ENCODE data around the gene NEAT1. TPM values are rescaled to one million over a fixed set of nuclear protein-coding genes. Genes with fewer than 3 reads are reported as not detected.

NEAT1 gene
- total and polyA plus RNA-seq, 2 experiments from 2014 or later, result 5.3 to 7.2 TPM

DNA sequence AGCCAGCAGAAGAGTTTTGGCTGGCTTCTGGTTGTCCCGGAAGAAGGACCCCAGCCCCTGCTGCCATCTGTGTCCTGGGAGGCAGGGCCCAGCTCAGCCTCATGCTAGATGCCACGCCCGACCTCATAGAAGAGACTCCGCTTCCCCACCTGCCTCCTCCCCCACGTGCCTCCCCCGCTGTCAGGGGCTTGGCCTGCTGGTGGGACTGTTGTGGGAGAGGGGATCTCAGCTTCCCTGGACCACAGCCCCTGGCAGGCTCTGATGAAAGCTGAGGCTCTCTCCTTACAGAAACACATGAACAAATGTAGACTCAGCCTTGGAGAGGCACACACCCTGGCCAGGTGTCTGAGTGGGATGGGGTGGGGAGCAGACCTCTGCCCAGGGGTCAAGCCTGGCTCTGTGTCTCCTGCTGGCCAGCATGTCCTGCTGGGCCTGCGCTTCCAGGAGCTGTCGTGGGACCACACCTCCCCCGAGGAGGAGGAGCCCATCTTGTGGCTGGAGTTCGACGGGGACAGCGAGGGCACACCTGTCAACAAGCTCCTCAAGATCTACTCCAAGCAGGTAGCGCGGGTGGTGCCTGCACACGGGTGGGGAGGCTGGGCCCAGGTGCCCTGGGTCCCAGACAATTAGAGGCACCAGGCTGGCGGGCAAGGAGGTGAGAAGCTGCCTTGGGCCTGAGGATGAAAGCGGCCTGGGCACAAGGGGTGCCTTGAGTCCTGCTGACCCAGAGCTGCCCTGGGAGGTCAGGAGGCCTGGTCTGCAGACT is 22.1 kb upstream of the NEAT1 start (continued):
- TF ChIP-seq CREB1 (CRISPR knock-in tag; IDR thresholded peaks at IDR 0.05; ENCODE audit: low read depth) (no peak), EZH2 (IDR thresholded peaks at IDR 0.05; ENCODE audit: low read depth, unreplicated experiment) (no peak), ETS1 (IDR thresholded peaks at IDR 0.05) (no peak), NANOG (IDR thresholded peaks at IDR 0.05; ENCODE audit: borderline replicate concordance) (no peak), EZH2phosphoT487 (IDR thresholded peaks at IDR 0.05; ENCODE audit: unreplicated experiment) (no peak)

- Histone ChIP-seq H4K20me1 (replicated peaks; ENCODE audit: insufficient read depth) (no peaks in the 10 kb centered on the region), H2AFZ (no peak overlapping the region), H3K27ac (ENCODE audit: low read depth) (no peak overlapping the region), H3K36me3 (ENCODE audit: insufficient read depth) (no peaks in the 10 kb centered on the region), H3K4me1 (ENCODE audit: insufficient read depth) (0 out of 2 replicates have a peak, but pooled peaks cover 6% of the 10 kb centered on the region), H3K4me2 (no peak overlapping the region), H3K4me3 (no peak overlapping the region), H3K79me2 (replicated peaks; ENCODE audit: insufficient read depth) (no peaks in the 10 kb centered on the region), H3K9me2 (ENCODE audit: insufficient read depth) (no peaks in the 10 kb centered on the region), H3F3A (replicated peaks; ENCODE audit: low read depth) (no peaks in the 10 kb centered on the region), H3K27me3 (ENCODE audit: insufficient read depth) (no peaks in the 10 kb centered on the region)
- no peaks in the 10 kb centered on the region for H3K9me3 Mint-ChIP-seq
- peak overlapping the region; percentile 36; the same call in 1 of the 3 replicates for H3K4me3 Mint-ChIP-seq
- H3K27ac Mint-ChIP-seq, result no peak overlapping the region; the same call in 1 of the 2 replicates
- peak; percentile 66 for ATAC-seq
- H3K36me3 Mint-ChIP-seq (ENCODE audit: low read depth), result peaks cover 16% of the 10 kb centered on the region; the same call in 2 of the 3 replicates
- TF ChIP-seq ZNF331 (CRISPR knock-in tag; IDR thresholded peaks at IDR 0.05; ENCODE audit: low read depth), result no peak
- peak in 1 of 2 experiments; percentile 35; a peak in 2 of 4 replicates for TF ChIP-seq CTCF (conservative IDR thresholded peaks at IDR 0.05; ENCODE audit: low read depth in 2 of 2)
- H3K4me1 Mint-ChIP-seq, result peaks cover 10% of the 10 kb centered on the region
- H3K27me3 Mint-ChIP-seq (ENCODE audit: insufficient read depth, low read depth, poor library complexity), result peaks cover 9% of the 10 kb centered on the region
- DNase-seq (ENCODE audit: low spot score), result peak; percentile 49
These were observed 21.4 kb upstream of the NEAT1 start for GRCh38 chr11:65401073-65401802.

GRCh38 chr11:65401803-65402248 is 20.8 kb upstream of the NEAT1 start:
- no peak for ATAC-seq
- no peak overlapping the region; the same call in 1 of the 2 replicates for H3K27ac Mint-ChIP-seq
- H3K79me2 ChIP-seq (replicated peaks; ENCODE audit: insufficient read depth), result no peaks in the 10 kb centered on the region
- TF ChIP-seq, protein P1, sequence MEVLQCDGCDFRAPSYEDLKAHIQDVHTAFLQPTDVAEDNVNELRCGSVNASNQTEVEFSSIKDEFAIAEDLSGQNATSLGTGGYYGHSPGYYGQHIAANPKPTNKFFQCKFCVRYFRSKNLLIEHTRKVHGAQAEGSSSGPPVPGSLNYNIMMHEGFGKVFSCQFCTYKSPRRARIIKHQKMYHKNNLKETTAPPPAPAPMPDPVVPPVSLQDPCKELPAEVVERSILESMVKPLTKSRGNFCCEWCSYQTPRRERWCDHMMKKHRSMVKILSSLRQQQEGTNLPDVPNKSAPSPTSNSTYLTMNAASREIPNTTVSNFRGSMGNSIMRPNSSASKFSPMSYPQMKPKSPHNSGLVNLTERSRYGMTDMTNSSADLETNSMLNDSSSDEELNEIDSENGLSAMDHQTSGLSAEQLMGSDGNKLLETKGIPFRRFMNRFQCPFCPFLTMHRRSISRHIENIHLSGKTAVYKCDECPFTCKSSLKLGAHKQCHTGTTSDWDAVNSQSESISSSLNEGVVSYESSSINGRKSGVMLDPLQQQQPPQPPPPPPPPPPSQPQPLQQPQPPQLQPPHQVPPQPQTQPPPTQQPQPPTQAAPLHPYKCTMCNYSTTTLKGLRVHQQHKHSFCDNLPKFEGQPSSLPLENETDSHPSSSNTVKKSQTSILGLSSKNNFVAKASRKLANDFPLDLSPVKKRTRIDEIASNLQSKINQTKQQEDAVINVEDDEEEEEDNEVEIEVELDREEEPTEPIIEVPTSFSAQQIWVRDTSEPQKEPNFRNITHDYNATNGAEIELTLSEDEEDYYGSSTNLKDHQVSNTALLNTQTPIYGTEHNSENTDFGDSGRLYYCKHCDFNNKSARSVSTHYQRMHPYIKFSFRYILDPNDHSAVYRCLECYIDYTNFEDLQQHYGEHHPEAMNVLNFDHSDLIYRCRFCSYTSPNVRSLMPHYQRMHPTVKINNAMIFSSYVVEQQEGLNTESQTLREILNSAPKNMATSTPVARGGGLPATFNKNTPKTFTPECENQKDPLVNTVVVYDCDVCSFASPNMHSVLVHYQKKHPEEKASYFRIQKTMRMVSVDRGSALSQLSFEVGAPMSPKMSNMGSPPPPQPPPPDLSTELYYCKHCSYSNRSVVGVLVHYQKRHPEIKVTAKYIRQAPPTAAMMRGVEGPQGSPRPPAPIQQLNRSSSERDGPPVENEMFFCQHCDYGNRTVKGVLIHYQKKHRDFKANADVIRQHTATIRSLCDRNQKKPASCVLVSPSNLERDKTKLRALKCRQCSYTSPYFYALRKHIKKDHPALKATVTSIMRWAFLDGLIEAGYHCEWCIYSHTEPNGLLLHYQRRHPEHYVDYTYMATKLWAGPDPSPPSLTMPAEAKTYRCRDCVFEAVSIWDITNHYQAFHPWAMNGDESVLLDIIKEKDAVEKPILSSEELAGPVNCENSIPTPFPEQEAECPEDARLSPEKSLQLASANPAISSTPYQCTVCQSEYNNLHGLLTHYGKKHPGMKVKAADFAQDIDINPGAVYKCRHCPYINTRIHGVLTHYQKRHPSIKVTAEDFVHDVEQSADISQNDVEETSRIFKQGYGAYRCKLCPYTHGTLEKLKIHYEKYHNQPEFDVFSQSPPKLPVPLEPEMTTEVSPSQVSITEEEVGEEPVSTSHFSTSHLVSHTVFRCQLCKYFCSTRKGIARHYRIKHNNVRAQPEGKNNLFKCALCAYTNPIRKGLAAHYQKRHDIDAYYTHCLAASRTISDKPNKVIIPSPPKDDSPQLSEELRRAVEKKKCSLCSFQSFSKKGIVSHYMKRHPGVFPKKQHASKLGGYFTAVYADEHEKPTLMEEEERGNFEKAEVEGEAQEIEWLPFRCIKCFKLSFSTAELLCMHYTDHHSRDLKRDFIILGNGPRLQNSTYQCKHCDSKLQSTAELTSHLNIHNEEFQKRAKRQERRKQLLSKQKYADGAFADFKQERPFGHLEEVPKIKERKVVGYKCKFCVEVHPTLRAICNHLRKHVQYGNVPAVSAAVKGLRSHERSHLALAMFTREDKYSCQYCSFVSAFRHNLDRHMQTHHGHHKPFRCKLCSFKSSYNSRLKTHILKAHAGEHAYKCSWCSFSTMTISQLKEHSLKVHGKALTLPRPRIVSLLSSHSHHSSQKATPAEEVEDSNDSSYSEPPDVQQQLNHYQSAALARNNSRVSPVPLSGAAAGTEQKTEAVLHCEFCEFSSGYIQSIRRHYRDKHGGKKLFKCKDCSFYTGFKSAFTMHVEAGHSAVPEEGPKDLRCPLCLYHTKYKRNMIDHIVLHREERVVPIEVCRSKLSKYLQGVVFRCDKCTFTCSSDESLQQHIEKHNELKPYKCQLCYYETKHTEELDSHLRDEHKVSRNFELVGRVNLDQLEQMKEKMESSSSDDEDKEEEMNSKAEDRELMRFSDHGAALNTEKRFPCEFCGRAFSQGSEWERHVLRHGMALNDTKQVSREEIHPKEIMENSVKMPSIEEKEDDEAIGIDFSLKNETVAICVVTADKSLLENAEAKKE (CRISPR knock-in tag; IDR thresholded peaks at IDR 0.05), result no peak
- TF ChIP-seq EZH2 (IDR thresholded peaks at IDR 0.05; ENCODE audit: low read depth, unreplicated experiment) (no peak), EZH2phosphoT487 (IDR thresholded peaks at IDR 0.05; ENCODE audit: unreplicated experiment) (no peak)

More at GRCh38 chr11:65401803-65402248, 20.8 kb upstream of the NEAT1 start:
- Histone ChIP-seq H4K20me1 (replicated peaks; ENCODE audit: insufficient read depth) (no peaks in the 10 kb centered on the region), H3K36me3 (ENCODE audit: insufficient read depth) (no peaks in the 10 kb centered on the region), H3K27me3 (ENCODE audit: insufficient read depth) (no peaks in the 10 kb centered on the region), H2AFZ (no peak overlapping the region), H3K9me2 (ENCODE audit: insufficient read depth) (no peaks in the 10 kb centered on the region), H3K4me2 (no peak overlapping the region), H3K27ac (ENCODE audit: low read depth) (no peak overlapping the region), H3K4me1 (ENCODE audit: insufficient read depth) (0 out of 2 replicates have a peak, but pooled peaks cover 6% of the 10 kb centered on the region), H3F3A (replicated peaks; ENCODE audit: low read depth) (no peaks in the 10 kb centered on the region), H3K4me3 (no peak overlapping the region)
- Mint-ChIP-seq H3K27me3 (ENCODE audit: insufficient read depth, low read depth, poor library complexity) (peaks cover 9% of the 10 kb centered on the region), H3K36me3 (ENCODE audit: low read depth) (peaks cover 16% of the 10 kb centered on the region; the same call in 2 of the 3 replicates), H3K9me3 (no peaks in the 10 kb centered on the region), H3K4me1 (peaks cover 10% of the 10 kb centered on the region), H3K4me3 (peak overlapping the region; percentile 36; the same call in 1 of the 3 replicates)
- no peak for DNase-seq (ENCODE audit: low spot score)

Data from GM23338 (cell line).